ENCODE measurements around the gene ADD1. TPM values are rescaled to one million over a fixed set of nuclear protein-coding genes. Genes with fewer than 3 reads are reported as not detected.

The ADD1 gene
- total RNA-seq, 1 experiment from 2014 or later = 181 TPM

GRCh38 chr4:2837904-2838496 lies 5.6 kb upstream of the ADD1 start:
- H3K4me3 ChIP-seq = no peak overlapping the region
- CTCF ChIA-PET = no interaction called here
- H3F3A ChIP-seq (ENCODE audit: insufficient read depth, low read depth) = 0 out of 2 replicates have a peak, but pooled peaks cover 6% of the 10 kb centered on the region
- BruUV-seq (replicated peaks) = no TSS peak
- H3K9me2 ChIP-seq (ENCODE audit: insufficient read depth) = no peaks in the 10 kb centered on the region
- no peak overlapping the region for H2AFZ ChIP-seq
- no peak overlapping the region for H3K4me2 ChIP-seq
- TF ChIP-seq CTCF (conservative IDR thresholded peaks at IDR 0.05) (no peak), EZH2 (IDR thresholded peaks at IDR 0.05; ENCODE audit: low read depth) (no peak)
- intact Hi-C loops (cut with micrococcal nuclease; ENCODE audit: unreplicated experiment) = no loop called here
- H3K27ac ChIP-seq = no peak overlapping the region
- no peaks in the 10 kb centered on the region for H4K20me1 ChIP-seq (ENCODE audit: insufficient read depth)
- H3K9me3 ChIP-seq (ENCODE audit: insufficient read depth, low read depth) = no peaks in the 10 kb centered on the region
- H3K36me3 ChIP-seq (ENCODE audit: low read depth) = no peaks in the 10 kb centered on the region
- no peak for DNase-seq
- no peaks in the 10 kb centered on the region for H3K79me2 ChIP-seq (ENCODE audit: low read depth)
- H3K4me1 ChIP-seq (replicated peaks; ENCODE audit: insufficient read depth) = no peaks in the 10 kb centered on the region
- H3K27me3 ChIP-seq (ENCODE audit: insufficient read depth, low read depth) = no peaks in the 10 kb centered on the region
- POLR2A ChIA-PET (ENCODE audit: unreplicated experiment) = interaction anchor here (0.5 kb wide), 1 partner anchor 15 kb away, joined by 21 read pairs; no protein-coding TSS in a partner anchor

- BruUV-seq (replicated peaks) = no TSS peak
- POLR2A ChIA-PET (ENCODE audit: unreplicated experiment) = no interaction called here
- intact Hi-C loops (cut with micrococcal nuclease; ENCODE audit: unreplicated experiment) = no loop called here
Measured at GRCh38 chr4:2839060-2839459, 4.6 kb upstream of the ADD1 start.

GRCh38 chr4:2842687-2843262 lies 869 bp upstream of the ADD1 start:
- BruUV-seq (replicated peaks) = no TSS peak
- peak overlapping the region; percentile 77 for H3K4me3 ChIP-seq
- intact Hi-C loops (cut with micrococcal nuclease; ENCODE audit: unreplicated experiment) = loop anchor here (5.0 kb wide), 1 partner anchor 80 kb away; no protein-coding TSS in a partner anchor
- no peak overlapping the region for H3K27ac ChIP-seq
- H3K36me3 ChIP-seq (ENCODE audit: low read depth) = no peaks in the 10 kb centered on the region
- ChIA-PET CTCF (interaction anchor here (0.6 kb wide), 1 partner anchor 41 kb away, joined by 13 read pairs; no protein-coding TSS in a partner anchor), POLR2A (ENCODE audit: unreplicated experiment) (no interaction called here)
- H3K27me3 ChIP-seq (ENCODE audit: insufficient read depth, low read depth) = no peaks in the 10 kb centered on the region
- H3K4me1 ChIP-seq (replicated peaks; ENCODE audit: insufficient read depth) = peaks cover 9% of the 10 kb centered on the region; the same call in 1 of the 2 replicates
- 0 out of 2 replicates have a peak, but pooled peaks cover 6% of the 10 kb centered on the region for H3F3A ChIP-seq (ENCODE audit: insufficient read depth, low read depth)
- TF ChIP-seq EZH2 (IDR thresholded peaks at IDR 0.05; ENCODE audit: low read depth) (no peak), CTCF (conservative IDR thresholded peaks at IDR 0.05) (no peak)
- no peaks in the 10 kb centered on the region for H3K9me3 ChIP-seq (ENCODE audit: insufficient read depth, low read depth)
- H3K4me2 ChIP-seq = peak overlapping the region; percentile 95
- H4K20me1 ChIP-seq (ENCODE audit: insufficient read depth) = no peaks in the 10 kb centered on the region
- H2AFZ ChIP-seq = peak overlapping the region; percentile 95
- peaks cover 36% of the 10 kb centered on the region for H3K79me2 ChIP-seq (ENCODE audit: low read depth)
- H3K9me2 ChIP-seq (ENCODE audit: insufficient read depth) = no peaks in the 10 kb centered on the region
- no peak for DNase-seq

More at GRCh38 chr4:2839060-2839459, 4.6 kb upstream of the ADD1 start:
- Histone ChIP-seq H3K79me2 (ENCODE audit: low read depth) (no peaks in the 10 kb centered on the region), H2AFZ (no peak overlapping the region), H3K27me3 (ENCODE audit: insufficient read depth, low read depth) (no peaks in the 10 kb centered on the region), H4K20me1 (ENCODE audit: insufficient read depth) (no peaks in the 10 kb centered on the region), H3K27ac (no peak overlapping the region), H3K4me2 (no peak overlapping the region), H3K9me3 (ENCODE audit: insufficient read depth, low read depth) (no peaks in the 10 kb centered on the region), H3F3A (ENCODE audit: insufficient read depth, low read depth) (0 out of 2 replicates have a peak, but pooled peaks cover 6% of the 10 kb centered on the region), H3K9me2 (ENCODE audit: insufficient read depth) (no peaks in the 10 kb centered on the region), H3K4me3 (no peak overlapping the region), H3K36me3 (ENCODE audit: low read depth) (no peaks in the 10 kb centered on the region), H3K4me1 (replicated peaks; ENCODE audit: insufficient read depth) (no peaks in the 10 kb centered on the region)
- TF ChIP-seq EZH2 (IDR thresholded peaks at IDR 0.05; ENCODE audit: low read depth) (no peak), CTCF (conservative IDR thresholded peaks at IDR 0.05) (no peak)
- CTCF ChIA-PET = interaction anchor here (0.7 kb wide), 1 partner anchor 263 kb away, joined by 9 read pairs; no protein-coding TSS in a partner anchor
- no peak for DNase-seq
